Chondrocyte (in vitro differentiated cells): ENCODE data around the gene CENPE. TPM values are rescaled to one million over a fixed set of nuclear protein-coding genes. Genes with fewer than 3 reads are reported as not detected.

Experiments
- DNase-seq: peaks from one replicate; pipeline ENCODE4 v3.0.0; 2021; ENCODE audit warnings: mixed read lengths, low spot score
- H3K27ac Mint-ChIP-seq: one replicate; pipeline ENCODE4 v1.8.0; 2021; ENCODE audit warnings: mild to moderate bottlenecking, moderate library complexity, mixed read lengths; ENCODE audit not compliant: unreplicated experiment
- H3K27me3 Mint-ChIP-seq: 2 replicates; pipeline ENCODE4 v1.8.0; 2021; ENCODE audit warnings: low read depth, mixed read lengths
- H3K36me3 Mint-ChIP-seq: 2 replicates; pipeline ENCODE4 v1.8.0; 2021; ENCODE audit warnings: low read depth, mixed read lengths
- H3K4me1 Mint-ChIP-seq: 2 replicates; pipeline ENCODE4 v1.8.0; 2021; ENCODE audit warnings: low read depth, mild to moderate bottlenecking, mixed read lengths
- H3K4me3 Mint-ChIP-seq: one replicate; pipeline ENCODE4 v1.8.0; 2021; ENCODE audit warnings: mild to moderate bottlenecking, moderate library complexity, mixed read lengths; ENCODE audit not compliant: unreplicated experiment
- H3K9me3 Mint-ChIP-seq: 2 replicates; pipeline ENCODE4 v1.8.0; 2021; ENCODE audit warnings: low read depth, mixed read lengths
- CTCF ChIP-seq: fragments of 200-600 bp; sonication (generic); IDR thresholded peaks from 2 replicates; pipeline ENCODE4 v1.5.0; 2021; ENCODE audit warnings: antibody characterized with exemption, mild to moderate bottlenecking, moderate library complexity
- total RNA-seq: library from RNA; stranded (reverse); gene quantifications from 3 replicates; pipeline ENCODE4 v1.2.1, GENCODE V29; 2021

CENPE gene
- total RNA-seq, 1 donor from 2014 or later, result 8.2 TPM

- Mint-ChIP-seq H3K27ac (no peak overlapping the region), H3K27me3 (no peaks in the 10 kb centered on the region), H3K4me1 (no peaks in the 10 kb centered on the region), H3K9me3 (peaks cover 8% of the 10 kb centered on the region), H3K36me3 (peaks cover 17% of the 10 kb centered on the region), H3K4me3 (no peak overlapping the region)
- TF ChIP-seq CTCF, result no peak
- DNase-seq, result no peak
Measured at GRCh38 chr4:103152381-103152780, 45.8 kb downstream of the CENPE start.

GRCh38 chr4:103150677-103151076 lies 47.5 kb downstream of the CENPE start:
- Mint-ChIP-seq H3K4me3 (no peak overlapping the region), H3K27ac (no peak overlapping the region)

GRCh38 chr4:103144926-103145325 lies 53.2 kb downstream of the CENPE start:
- H3K4me1 Mint-ChIP-seq, result no peaks in the 10 kb centered on the region

More at GRCh38 chr4:103150677-103151076, 47.5 kb downstream of the CENPE start:
- no peak for TF ChIP-seq CTCF
- Mint-ChIP-seq H3K9me3 (peaks cover 3% of the 10 kb centered on the region), H3K4me1 (no peaks in the 10 kb centered on the region), H3K27me3 (no peaks in the 10 kb centered on the region), H3K36me3 (peaks cover 10% of the 10 kb centered on the region)
- DNase-seq, result no peak

GRCh38 chr4:103137446-103137827 lies 60.7 kb downstream of the CENPE start:
- Mint-ChIP-seq H3K4me3 (no peak overlapping the region), H3K27me3 (no peaks in the 10 kb centered on the region), H3K27ac (no peak overlapping the region), H3K36me3 (no peaks in the 10 kb centered on the region), H3K9me3 (no peaks in the 10 kb centered on the region), H3K4me1 (peaks cover 3% of the 10 kb centered on the region)
- TF ChIP-seq CTCF, result no peak
- DNase-seq, result no peak

More at GRCh38 chr4:103144926-103145325, 53.2 kb downstream of the CENPE start:
- TF ChIP-seq CTCF, result no peak
- no peaks in the 10 kb centered on the region for H3K9me3 Mint-ChIP-seq
- no peak overlapping the region for H3K27ac Mint-ChIP-seq
- H3K4me3 Mint-ChIP-seq, result no peak overlapping the region
- DNase-seq, result no peak
- H3K27me3 Mint-ChIP-seq, result no peaks in the 10 kb centered on the region
- H3K36me3 Mint-ChIP-seq, result peaks cover 11% of the 10 kb centered on the region

- peaks cover 3% of the 10 kb centered on the region for H3K4me1 Mint-ChIP-seq
- H3K4me3 Mint-ChIP-seq, result no peak overlapping the region
- no peak overlapping the region for H3K27ac Mint-ChIP-seq
- no peaks in the 10 kb centered on the region for H3K27me3 Mint-ChIP-seq
- no peaks in the 10 kb centered on the region for H3K9me3 Mint-ChIP-seq
- TF ChIP-seq CTCF, result no peak
- H3K36me3 Mint-ChIP-seq, result peaks cover 2% of the 10 kb centered on the region
- DNase-seq, result no peak
Measured at GRCh38 chr4:103136671-103137445, 61.3 kb downstream of the CENPE start.
